HL-60 (cell line): Measurements from ENCODE around the gene KAT14.
"Not testable (repeated sequence)": the region's sequence is repeated elsewhere in the genome, so short reads cannot be mapped to it uniquely, and the experiment has no call there.

Experiments
- DNase-seq, 2 experiments: peaks; one replicate each; pipeline ENCODE4 v3.0.0-alpha.2; 2010 to 2020; ENCODE audit warnings: low read depth in 1 of 2, low spot score in 1 of 2
- H3K27ac ChIP-seq: fragments of 250-450 bp; sonication (Bioruptor Pico); replicated peaks from 2 replicates; pipeline ENCODE4 v1.5.1; 2020; ENCODE audit warnings: mild to moderate bottlenecking, moderate library complexity
- H3K27me3 ChIP-seq: fragments of 250-450 bp; sonication (Bioruptor Pico); 2 replicates; pipeline ENCODE4 v1.5.1; 2021; ENCODE audit warnings: mild to moderate bottlenecking, moderate library complexity; ENCODE audit not compliant: insufficient read depth, poor library complexity, severe bottlenecking
- H3K4me3 ChIP-seq: replicated peaks from 2 replicates; pipeline ENCODE4 v1.5.1; 2011; ENCODE audit warnings: mild to moderate bottlenecking, control low read depth, low read length; ENCODE audit not compliant: insufficient read depth
- GABPA ChIP-seq: IDR thresholded peaks from 2 replicates; pipeline ENCODE4 v1.6.1; 2012; ENCODE audit warnings: low read depth
- POLR2AphosphoS5 ChIP-seq: IDR thresholded peaks from 2 replicates; pipeline ENCODE4 v1.6.1; 2012; ENCODE audit warnings: low read depth
- SPI1 ChIP-seq: IDR thresholded peaks from 2 replicates; pipeline ENCODE4 v1.6.1; 2012; ENCODE audit warnings: low read depth, mild to moderate bottlenecking, borderline replicate concordance
- TF ChIP-seq, protein P1 (sequence below): IDR thresholded peaks from one replicate; pipeline ENCODE4 v1.5.1; 2011; ENCODE audit warnings: low read length, control low read depth, inconsistent platforms; ENCODE audit not compliant: insufficient read depth
- TF ChIP-seq, protein P2 (sequence below): IDR thresholded peaks from 2 replicates; pipeline ENCODE4 v1.6.1; 2012; ENCODE audit warnings: low read depth; ENCODE audit not compliant: insufficient replicate concordance

The KAT14 gene

DNA sequence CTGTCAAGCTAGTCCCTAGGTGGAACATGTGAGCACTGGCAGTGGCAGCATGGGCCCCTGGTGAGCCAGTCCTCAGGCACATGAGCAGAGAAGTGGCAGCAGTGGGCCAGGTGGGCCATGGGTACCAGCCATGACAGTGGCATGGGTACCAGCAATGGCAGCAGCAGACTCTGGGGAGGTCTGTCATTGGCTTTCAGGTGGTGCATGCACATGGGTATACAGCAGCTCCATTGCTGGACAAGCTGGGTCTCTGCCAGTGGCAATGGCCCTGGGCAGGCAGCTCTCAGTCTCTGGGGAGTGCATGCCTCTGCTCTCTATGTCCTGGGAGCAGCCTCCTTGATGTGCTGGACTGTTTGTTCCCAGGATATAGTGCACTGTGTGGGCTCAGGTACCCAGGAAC, 65.3 kb downstream of the KAT14 start:
- DNase-seq: no peak
- Histone ChIP-seq H3K4me3 (no peak overlapping the region), H3K27me3 (no peaks in the 10 kb centered on the region), H3K27ac (no peak overlapping the region)
- TF ChIP-seq POLR2AphosphoS5: no peak
- TF ChIP-seq SPI1: no peak
- TF ChIP-seq, protein P1, sequence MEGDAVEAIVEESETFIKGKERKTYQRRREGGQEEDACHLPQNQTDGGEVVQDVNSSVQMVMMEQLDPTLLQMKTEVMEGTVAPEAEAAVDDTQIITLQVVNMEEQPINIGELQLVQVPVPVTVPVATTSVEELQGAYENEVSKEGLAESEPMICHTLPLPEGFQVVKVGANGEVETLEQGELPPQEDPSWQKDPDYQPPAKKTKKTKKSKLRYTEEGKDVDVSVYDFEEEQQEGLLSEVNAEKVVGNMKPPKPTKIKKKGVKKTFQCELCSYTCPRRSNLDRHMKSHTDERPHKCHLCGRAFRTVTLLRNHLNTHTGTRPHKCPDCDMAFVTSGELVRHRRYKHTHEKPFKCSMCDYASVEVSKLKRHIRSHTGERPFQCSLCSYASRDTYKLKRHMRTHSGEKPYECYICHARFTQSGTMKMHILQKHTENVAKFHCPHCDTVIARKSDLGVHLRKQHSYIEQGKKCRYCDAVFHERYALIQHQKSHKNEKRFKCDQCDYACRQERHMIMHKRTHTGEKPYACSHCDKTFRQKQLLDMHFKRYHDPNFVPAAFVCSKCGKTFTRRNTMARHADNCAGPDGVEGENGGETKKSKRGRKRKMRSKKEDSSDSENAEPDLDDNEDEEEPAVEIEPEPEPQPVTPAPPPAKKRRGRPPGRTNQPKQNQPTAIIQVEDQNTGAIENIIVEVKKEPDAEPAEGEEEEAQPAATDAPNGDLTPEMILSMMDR: no peak
- TF ChIP-seq, protein P2, sequence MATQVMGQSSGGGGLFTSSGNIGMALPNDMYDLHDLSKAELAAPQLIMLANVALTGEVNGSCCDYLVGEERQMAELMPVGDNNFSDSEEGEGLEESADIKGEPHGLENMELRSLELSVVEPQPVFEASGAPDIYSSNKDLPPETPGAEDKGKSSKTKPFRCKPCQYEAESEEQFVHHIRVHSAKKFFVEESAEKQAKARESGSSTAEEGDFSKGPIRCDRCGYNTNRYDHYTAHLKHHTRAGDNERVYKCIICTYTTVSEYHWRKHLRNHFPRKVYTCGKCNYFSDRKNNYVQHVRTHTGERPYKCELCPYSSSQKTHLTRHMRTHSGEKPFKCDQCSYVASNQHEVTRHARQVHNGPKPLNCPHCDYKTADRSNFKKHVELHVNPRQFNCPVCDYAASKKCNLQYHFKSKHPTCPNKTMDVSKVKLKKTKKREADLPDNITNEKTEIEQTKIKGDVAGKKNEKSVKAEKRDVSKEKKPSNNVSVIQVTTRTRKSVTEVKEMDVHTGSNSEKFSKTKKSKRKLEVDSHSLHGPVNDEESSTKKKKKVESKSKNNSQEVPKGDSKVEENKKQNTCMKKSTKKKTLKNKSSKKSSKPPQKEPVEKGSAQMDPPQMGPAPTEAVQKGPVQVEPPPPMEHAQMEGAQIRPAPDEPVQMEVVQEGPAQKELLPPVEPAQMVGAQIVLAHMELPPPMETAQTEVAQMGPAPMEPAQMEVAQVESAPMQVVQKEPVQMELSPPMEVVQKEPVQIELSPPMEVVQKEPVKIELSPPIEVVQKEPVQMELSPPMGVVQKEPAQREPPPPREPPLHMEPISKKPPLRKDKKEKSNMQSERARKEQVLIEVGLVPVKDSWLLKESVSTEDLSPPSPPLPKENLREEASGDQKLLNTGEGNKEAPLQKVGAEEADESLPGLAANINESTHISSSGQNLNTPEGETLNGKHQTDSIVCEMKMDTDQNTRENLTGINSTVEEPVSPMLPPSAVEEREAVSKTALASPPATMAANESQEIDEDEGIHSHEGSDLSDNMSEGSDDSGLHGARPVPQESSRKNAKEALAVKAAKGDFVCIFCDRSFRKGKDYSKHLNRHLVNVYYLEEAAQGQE: no peak
- TF ChIP-seq GABPA: no peak

DNA sequence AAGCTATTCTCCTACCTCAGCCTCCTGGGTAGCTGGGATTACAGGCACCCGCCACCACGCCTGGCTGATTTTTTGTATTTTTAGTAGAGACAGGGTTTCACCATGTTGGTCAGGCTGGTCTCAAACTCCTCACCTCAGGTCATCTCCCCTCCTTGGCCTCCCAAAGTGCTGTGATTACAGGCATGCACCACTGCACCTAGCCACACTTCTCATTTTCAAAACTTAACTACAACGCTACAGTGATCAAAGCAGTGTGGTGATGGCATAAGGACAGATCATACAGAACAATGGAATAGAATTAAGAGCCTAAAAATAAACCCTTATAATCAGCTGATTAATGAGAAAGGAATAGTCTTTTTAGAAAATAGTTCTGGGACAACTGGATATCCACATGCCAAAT, 66.0 kb downstream of the KAT14 start:
- not testable (repeated sequence) for DNase-seq, H3K27me3 ChIP-seq, H3K27ac ChIP-seq, H3K4me3 ChIP-seq

DNA sequence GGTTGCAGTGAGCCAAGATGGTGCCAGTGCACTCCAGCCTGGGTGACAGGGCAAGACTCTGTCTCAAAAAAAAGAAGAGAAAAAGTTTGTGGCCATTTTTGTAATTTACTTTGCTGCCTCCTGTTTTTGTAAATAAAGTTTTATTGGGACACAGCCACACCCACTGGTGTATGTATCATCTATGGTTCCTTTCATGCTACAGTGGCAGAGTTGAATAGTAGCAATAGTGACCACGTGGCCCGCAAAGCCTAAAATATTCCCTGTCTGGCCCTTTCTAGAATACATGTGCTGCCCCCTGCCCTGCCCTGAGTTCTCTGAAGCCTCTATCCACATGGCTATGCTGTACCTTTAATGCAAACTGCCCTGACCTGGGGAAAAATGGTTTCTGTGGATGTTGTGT, 75.3 kb downstream of the KAT14 start:
- DNase-seq: no peak
- no peak for TF ChIP-seq GABPA
- TF ChIP-seq, protein P2: no peak
- no peak for TF ChIP-seq SPI1
- no peak for TF ChIP-seq POLR2AphosphoS5
- TF ChIP-seq, protein P1: no peak

DNA sequence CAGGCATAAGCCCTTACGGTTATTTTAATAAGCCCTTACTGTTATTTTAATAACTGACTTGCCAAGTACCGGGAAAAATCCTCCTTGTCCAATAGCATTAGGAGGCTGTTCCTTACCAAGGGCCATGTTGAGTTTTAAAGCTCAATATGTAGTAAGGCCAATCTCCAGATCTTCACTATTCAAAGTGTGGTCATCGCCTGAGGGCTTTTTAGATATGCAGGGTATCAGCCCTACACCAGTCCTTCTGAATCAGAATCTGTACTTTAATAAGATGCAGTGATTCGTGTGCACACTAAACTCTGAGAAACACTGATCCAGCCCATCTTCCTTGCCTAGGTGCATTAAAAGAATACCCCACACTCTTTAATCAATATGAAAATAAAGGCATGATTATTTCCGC, 77.9 kb downstream of the KAT14 start:
- Histone ChIP-seq H3K27ac (no peak overlapping the region), H3K27me3 (no peaks in the 10 kb centered on the region), H3K4me3 (no peak overlapping the region)
- no peak for DNase-seq
- TF ChIP-seq, protein P2: no peak
- TF ChIP-seq, protein P1: no peak
- no peak for TF ChIP-seq SPI1
- no peak for TF ChIP-seq POLR2AphosphoS5
- no peak for TF ChIP-seq GABPA

More for the DNA sequence above, 75.3 kb downstream of the KAT14 start:
- Histone ChIP-seq H3K27ac (no peak overlapping the region), H3K27me3 (no peaks in the 10 kb centered on the region), H3K4me3 (no peak overlapping the region)
